ENCODE measurements around the gene LBR.

Gene LBR

GRCh38 chr1:225427235-225428067 is at the start of gene LBR:
TSS of gene LBR (minus strand) at chr1:225428038. CDS start at chr1:225424075, 3,963 bp downstream.
- peak; percentile 41 for ATAC-seq
- TF ChIP-seq PPARA (CRISPR knock-in tag; IDR thresholded peaks at IDR 0.05; ENCODE audit: borderline replicate concordance) (no peak), CSDC2 (CRISPR knock-in tag; IDR thresholded peaks at IDR 0.05) (0 out of 2 replicates have a peak, but pooled peaks have one; percentile 27), CREB5 (CRISPR knock-in tag; IDR thresholded peaks at IDR 0.05; ENCODE audit: low read depth) (no peak), ZFP30 (CRISPR knock-in tag; IDR thresholded peaks at IDR 0.05) (no peak)

DNA sequence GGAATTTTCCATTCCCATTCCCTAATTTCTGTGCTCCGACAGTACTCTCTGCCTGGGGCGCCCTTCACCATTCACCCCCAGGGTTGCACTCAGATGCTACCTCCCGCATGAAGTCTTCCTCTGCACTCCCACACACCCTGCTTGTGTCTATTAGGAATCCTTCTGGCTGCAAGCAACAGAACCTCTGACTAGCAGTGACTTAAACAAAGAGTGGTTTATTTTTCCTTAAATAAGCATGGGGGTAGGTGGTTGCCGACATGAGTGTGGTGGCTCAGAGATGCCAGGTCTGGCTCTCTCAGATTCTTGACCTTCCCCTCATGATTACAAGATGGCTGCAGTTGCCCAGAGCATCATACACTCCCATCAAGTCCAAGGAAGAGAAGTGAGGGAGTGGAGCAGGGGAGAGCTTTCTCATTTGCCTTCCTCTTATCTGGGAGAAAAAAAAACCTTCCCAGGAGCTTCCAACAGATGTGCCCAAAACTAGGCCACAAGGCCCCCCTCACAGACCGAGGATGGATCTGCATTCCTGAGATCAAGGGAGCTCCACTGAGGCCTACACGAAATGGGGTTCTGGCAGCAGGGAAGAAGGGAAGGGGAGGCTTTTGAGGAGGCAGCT is 49.6 kb upstream of the LBR start:
- no peak for TF ChIP-seq ZNF565 (CRISPR knock-in tag; conservative IDR thresholded peaks at IDR 0.05; ENCODE audit: low read depth)
- TF ChIP-seq ZFP3 (CRISPR knock-in tag; IDR thresholded peaks at IDR 0.05), result no peak
- TF ChIP-seq ARNTL (CRISPR knock-in tag; IDR thresholded peaks at IDR 0.05; ENCODE audit: borderline replicate concordance, low read depth), result no peak
- TF ChIP-seq OSR1 (CRISPR knock-in tag; IDR thresholded peaks at IDR 0.05), result no peak
- no peak for TF ChIP-seq TOX (CRISPR knock-in tag; IDR thresholded peaks at IDR 0.05; ENCODE audit: borderline replicate concordance)
- TF ChIP-seq BACH2 (CRISPR knock-in tag; IDR thresholded peaks at IDR 0.05; ENCODE audit: borderline replicate concordance), result no peak
- TF ChIP-seq CSDC2 (CRISPR knock-in tag; IDR thresholded peaks at IDR 0.05), result no peak
- TF ChIP-seq ESRRG (CRISPR knock-in tag; IDR thresholded peaks at IDR 0.05), result no peak
- ATAC-seq, result no peak

DNA sequence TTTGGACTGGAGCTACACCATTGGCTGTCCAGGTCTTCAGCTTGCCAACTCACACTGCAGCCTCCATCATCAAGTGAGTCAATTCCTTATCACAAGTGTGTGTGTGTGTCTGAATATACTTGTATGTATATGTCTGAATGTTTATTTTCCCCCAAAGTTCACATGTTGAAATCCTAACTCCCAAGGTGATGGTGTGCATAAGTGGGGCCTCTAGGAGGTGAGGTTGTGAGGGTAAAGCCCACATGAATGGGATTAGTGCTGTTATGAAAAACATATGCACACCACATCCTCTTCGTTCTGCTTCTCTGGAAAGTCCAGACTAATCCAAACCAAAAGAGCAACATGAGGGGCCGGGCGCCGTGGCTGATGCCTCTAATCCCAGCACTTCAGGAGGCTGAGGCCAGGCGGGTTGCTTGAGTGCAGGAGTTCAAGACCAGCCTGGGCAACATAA is 48.7 kb upstream of the LBR start:
- no peak for TF ChIP-seq TSHZ2 (CRISPR knock-in tag; IDR thresholded peaks at IDR 0.05)
- no peak for TF ChIP-seq ZNF565 (CRISPR knock-in tag; conservative IDR thresholded peaks at IDR 0.05; ENCODE audit: low read depth)
- TF ChIP-seq ZFP3 (CRISPR knock-in tag; IDR thresholded peaks at IDR 0.05), result no peak
- no peak for TF ChIP-seq ISL1 (CRISPR knock-in tag; IDR thresholded peaks at IDR 0.05)
- TF ChIP-seq TOX (CRISPR knock-in tag; IDR thresholded peaks at IDR 0.05; ENCODE audit: borderline replicate concordance), result no peak
- ATAC-seq, result no peak

- TF ChIP-seq TCF4 (CRISPR knock-in tag; IDR thresholded peaks at IDR 0.05; ENCODE audit: borderline replicate concordance) (no peak), BACH2 (CRISPR knock-in tag; IDR thresholded peaks at IDR 0.05; ENCODE audit: borderline replicate concordance) (no peak), ZNF70 (CRISPR knock-in tag; IDR thresholded peaks at IDR 0.05) (no peak), ARNTL (CRISPR knock-in tag; IDR thresholded peaks at IDR 0.05; ENCODE audit: borderline replicate concordance, low read depth) (no peak), GLIS3 (CRISPR knock-in tag; IDR thresholded peaks at IDR 0.05) (no peak), CREB5 (CRISPR knock-in tag; IDR thresholded peaks at IDR 0.05; ENCODE audit: low read depth) (no peak), SNAI2 (CRISPR knock-in tag; IDR thresholded peaks at IDR 0.05) (no peak), ISL1 (CRISPR knock-in tag; IDR thresholded peaks at IDR 0.05) (no peak), ZFP30 (CRISPR knock-in tag; IDR thresholded peaks at IDR 0.05) (no peak), ZC3H10 (CRISPR knock-in tag; IDR thresholded peaks at IDR 0.05) (no peak), PPARA (CRISPR knock-in tag; IDR thresholded peaks at IDR 0.05; ENCODE audit: borderline replicate concordance) (no peak)
- TF ChIP-seq, protein P1, sequence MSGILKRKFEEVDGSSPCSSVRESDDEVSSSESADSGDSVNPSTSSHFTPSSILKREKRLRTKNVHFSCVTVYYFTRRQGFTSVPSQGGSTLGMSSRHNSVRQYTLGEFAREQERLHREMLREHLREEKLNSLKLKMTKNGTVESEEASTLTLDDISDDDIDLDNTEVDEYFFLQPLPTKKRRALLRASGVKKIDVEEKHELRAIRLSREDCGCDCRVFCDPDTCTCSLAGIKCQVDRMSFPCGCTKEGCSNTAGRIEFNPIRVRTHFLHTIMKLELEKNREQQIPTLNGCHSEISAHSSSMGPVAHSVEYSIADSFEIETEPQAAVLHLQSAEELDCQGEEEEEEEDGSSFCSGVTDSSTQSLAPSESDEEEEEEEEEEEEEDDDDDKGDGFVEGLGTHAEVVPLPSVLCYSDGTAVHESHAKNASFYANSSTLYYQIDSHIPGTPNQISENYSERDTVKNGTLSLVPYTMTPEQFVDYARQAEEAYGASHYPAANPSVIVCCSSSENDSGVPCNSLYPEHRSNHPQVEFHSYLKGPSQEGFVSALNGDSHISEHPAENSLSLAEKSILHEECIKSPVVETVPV (CRISPR knock-in tag; IDR thresholded peaks at IDR 0.05), result no peak
- no peak for ATAC-seq
These were observed 48.3 kb upstream of the LBR start for GRCh38 chr1:225476100-225476511.
